NK-92 treated with Interleukin-12 subunit alpha and Interleukin-12 subunit beta, amount 100 ng/mL, for 24 hours (cell line): ENCODE results near the gene CNTFR.

Source experiments
- DNase-seq: peaks from one replicate; lab custom pipeline; 2025; lab: John Stamatoyannopoulos, UW

The CNTFR gene

DNA sequence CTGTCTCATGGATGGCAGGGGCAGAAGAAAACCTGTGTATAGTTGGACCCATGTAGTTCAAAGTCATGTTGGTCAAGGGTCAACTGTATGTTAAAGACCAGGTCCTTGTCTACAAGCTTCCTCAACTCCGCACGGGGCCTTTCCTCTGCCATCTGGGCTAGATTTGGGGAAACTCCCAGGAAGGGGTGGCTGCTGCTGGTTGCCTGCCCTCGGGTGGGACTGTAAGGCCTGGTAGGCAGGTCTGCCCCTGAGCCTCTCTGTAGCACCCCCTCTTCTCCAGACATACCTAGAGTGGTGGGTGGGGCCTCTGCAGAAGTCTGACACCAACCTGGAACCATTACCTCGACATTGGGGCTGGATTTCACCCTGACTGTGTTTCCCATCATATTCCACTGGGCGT is 82.0 kb downstream of the CNTFR start:
- DNase-seq, result no peak

DNA sequence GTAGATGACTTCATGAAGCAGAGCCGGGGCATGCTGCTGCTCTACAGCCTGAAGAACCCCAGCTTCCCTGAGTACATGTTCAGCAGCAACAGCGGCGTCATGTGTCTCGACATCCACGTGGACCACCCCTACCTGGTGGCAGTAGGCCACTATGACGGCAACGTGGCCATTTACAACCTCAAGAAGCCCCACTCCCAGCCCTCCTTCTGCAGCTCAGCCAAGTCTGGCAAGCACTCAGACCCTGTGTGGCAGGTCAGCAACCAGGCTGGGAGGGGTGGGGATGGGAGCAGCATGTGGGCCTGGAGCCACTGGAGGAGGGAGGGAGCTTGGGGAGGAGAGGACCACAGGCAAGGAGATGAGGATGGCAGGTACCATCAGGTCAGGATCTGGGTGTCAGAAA is 82.9 kb downstream of the CNTFR start:
- DNase-seq, result no peak

DNA sequence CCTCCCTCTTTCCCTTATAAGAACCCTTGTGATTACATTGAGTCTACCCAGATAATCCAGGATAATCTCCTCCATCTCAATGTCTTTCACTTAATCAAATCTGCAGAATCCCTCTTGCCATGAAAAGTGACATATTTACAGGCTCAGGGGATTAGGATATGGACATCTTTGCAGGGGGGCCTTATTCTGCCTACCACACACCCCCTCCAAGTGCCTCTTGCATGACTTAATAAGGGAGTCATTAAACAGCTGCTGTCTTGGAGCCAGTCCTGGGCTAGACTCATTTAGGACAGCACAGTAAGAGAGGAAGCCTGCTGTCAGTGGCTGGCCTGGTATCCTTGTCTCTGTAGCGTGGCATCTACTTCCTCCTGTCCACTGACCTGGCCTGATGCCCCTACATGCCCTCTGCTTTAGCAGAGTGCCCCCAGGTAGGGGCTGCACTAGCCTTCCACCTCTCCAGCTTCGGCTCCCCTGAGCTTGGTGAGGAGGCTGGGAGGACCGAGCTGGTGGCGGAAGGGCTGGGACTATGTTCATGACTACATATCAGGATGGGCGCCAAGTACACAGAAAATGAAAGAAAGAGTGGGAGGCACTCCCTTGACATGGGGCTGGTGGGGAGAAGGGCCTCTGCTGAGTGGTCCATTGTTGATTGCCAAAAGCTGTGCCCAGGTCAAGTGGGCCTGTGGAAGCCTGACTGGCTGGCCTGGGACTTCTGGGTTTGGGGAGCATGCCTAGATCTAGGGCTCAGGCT is 84.0 kb downstream of the CNTFR start:
- DNase-seq, result no peak

DNA sequence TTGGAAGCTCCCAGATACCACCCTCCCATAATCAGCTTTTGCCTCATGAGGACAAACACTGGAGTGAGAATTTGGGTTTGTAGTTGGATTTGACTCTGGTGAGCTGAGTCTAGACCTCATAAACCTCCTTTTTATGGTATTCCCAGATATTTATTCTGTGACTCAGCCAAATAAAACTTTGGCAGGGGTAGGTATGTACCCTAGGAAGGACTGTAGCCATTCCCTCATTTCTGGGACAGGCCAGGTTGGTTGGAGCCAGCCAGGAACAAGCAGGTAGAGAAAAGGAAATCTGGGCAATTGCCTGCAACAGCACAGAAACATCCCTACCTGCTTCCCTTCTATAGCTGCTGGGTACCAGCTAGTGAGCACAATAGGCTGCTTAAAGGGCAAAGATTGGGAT is 86.1 kb downstream of the CNTFR start:
- no peak for DNase-seq

DNA sequence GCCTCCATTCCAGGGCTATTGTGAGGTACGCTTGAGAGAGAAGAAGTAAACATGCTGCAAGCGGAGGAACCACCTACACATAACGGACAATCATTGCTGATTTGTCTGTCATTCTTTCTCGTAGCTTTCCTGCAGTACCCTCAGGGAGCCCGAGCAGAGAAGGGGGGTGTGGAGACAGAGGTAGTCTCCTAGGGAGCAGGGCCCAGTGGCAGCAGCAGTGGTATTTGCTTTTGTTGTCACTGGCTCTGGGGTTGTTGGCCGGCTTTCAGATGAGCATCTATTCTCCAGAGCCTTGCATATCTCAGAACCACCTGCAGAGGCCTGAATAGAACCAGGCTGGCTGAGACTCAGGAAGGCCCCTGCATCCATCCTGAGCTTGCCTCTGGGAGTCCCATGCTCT is 86.6 kb downstream of the CNTFR start:
- no peak for DNase-seq

DNA sequence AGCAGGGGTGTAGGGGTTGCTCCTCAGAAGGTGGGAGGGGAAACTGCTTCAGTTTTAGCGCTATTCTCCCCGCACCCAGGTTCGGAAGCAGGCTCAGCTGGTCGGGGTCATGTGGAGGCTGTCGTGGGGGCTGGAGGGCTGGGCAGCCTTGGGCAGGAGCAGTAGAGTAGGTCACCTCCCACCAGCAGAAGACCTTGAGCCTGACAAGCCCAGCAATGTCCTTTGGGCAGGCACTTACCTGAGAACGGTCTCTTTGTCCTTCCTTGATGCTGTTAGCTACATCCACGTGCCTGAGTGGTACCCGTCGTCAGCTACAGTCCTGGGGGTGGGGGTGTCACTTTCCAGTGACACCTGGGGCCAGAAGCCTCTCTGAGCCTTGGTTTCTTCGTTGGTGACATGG is 87.1 kb downstream of the CNTFR start:
- DNase-seq, result no peak

DNA sequence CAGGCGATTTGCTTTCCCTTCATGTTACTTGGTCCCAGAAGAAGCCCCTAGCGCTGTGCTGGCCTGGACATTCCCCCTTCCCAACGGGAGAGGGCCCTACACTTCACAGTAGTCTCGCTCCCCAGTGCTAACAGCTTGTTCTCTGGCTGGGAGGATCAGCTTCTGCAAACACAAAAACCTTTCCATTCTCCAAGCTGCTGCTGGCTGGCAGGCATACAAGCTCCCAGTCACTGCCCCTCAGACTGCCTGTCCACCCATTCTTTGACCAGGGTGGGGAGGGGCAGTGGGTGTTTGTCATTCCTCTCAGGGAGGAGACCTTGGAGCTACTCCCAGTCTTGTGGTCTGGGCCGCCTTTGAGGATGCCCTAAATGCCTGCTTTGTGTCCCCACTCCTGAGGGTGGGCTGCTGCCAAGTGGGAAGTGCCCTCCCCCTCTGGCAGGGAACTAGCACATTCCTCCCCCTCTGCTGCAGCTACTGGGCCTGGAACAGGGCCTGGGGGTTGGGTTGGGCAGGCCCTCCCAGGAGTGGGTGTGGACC is 87.6 kb downstream of the CNTFR start:
- DNase-seq, result no peak
